ENCODE results near the gene CLSTN1. TPM values are rescaled to one million over a fixed set of nuclear protein-coding genes. Genes with fewer than 3 reads are reported as not detected.
A peak's percentile ranks its signal among the peaks of the same experiment; 100 is the strongest.

Gene CLSTN1
- total and polyA plus RNA-seq, 4 donors, result 3.1 to 13.4 (median 8.8) TPM

DNA sequence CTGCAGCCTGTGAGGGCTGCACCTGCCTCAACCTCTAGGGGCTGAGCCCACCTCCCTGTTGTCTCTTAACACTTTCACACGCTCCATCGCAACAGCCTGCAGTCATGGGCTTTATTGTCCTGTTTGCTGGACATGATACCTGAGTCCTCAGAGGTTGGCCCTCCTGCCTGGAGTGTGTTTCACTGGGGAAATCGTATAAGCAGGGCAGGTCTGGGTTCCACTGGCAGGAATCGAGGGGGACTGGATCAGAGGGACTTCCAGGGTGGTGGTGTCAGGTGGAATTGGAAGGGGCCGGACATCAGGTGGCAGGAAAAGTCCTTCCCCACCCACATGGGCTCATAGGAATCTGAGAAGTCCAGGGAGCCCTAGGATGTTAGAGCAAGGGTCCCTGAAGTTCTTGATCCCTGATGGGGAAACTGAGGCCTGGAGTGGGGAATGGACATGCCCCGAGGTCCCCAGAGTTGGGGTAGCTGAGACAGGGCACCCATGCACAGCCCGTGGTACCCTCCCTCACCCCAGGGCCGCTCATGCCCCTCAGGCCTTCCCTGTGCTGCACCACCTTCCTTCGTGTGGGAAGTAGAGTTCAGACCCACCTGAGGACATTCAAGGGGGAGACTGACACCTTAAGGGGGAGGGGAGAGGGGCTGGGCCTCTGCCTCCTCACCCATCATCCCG is 105.6 kb downstream of the CLSTN1 start:
- WGBS, result 84% methylated on average over 10 of the region's 10 CpGs
- H3K36me3 ChIP-seq (ENCODE audit: control insufficient read depth in 4 of 4, insufficient read depth in 3 of 4, low read depth in 1 of 4, low read length in 3 of 4), result peaks cover 0 to 6% (median 3%) of the 10 kb centered on the region in 4 donors

DNA sequence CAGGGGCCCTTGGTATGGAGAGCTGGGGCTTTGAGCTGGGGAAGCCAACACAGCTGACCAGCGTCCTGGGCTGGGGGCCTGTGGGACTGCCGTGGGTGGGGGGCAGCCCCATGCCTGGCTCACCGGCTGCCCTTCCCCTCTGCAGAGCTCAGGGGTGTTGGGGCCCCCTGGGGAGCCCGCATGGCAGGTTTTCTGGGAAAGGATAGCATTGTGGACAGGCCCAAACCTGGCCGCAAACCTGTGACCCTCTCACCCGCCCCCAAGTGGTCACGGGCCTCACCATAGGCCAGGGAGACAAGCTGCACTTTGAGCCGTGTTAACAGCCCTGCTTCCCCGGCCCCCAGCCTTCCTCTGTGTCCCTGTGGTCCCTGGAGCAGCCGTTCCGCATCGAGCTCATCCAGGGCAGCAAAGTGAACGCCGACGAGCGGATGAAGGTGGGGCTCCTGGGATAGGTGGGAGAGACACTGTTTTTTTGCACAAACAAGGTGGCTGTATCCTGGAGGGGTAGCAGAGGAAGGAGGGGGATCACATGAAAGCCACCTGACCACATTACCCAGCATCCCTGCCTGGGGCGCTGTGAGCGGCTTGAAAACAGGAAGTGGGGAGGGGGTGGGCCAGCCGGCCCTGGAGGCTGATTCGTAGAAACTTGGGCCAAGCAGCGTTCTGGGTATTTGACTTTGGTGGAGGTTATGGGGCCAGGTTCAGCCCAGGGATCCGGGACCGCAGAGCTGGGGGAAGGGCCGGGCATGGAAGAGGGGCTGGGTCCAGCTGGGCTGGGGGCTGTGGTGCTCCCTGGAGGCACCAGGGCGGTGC is 106.4 kb downstream of the CLSTN1 start:
- Histone ChIP-seq H3K4me3 (ENCODE audit: low read depth in 1 of 3, low read length in 3 of 3) (peak overlapping the region in 1 of 3 donors; percentile 1), H3K27ac (ENCODE audit: low read depth in 1 of 2, low read length in 2 of 2) (peak overlapping the region; percentile 1 to 32), H3K9me3 (ENCODE audit: control insufficient read depth in 4 of 4, low read length in 3 of 4) (no peaks in the 10 kb centered on the region), H3K9ac (ENCODE audit: low read depth in 1 of 2, low read length in 2 of 2) (peak overlapping the region in 1 of 2 donors; percentile 7), H3K36me3 (ENCODE audit: control insufficient read depth in 4 of 4, insufficient read depth in 3 of 4, low read depth in 1 of 4, low read length in 3 of 4) (peaks cover 0 to 2% (median under 1%) of the 10 kb centered on the region in 4 donors), H3K27me3 (ENCODE audit: control insufficient read depth in 4 of 4, insufficient read depth in 4 of 4, low read length in 3 of 4) (no peaks in the 10 kb centered on the region), H3K4me1 (ENCODE audit: control insufficient read depth in 4 of 4, insufficient read depth in 4 of 4, low read length in 3 of 4) (peaks cover 0 to 4% (median 1%) of the 10 kb centered on the region in 4 donors)
- 30% methylated on average over 25 of the region's 25 CpGs for WGBS
- DNase-seq (ENCODE audit: low spot score), result peak; percentile 50
- TF ChIP-seq FOXA2 (IDR thresholded peaks at IDR 0.05), result no peak
- TF ChIP-seq, protein P1, sequence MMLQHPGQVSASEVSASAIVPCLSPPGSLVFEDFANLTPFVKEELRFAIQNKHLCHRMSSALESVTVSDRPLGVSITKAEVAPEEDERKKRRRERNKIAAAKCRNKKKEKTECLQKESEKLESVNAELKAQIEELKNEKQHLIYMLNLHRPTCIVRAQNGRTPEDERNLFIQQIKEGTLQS (IDR thresholded peaks at IDR 0.05), result no peak
- TF ChIP-seq, protein P2, sequence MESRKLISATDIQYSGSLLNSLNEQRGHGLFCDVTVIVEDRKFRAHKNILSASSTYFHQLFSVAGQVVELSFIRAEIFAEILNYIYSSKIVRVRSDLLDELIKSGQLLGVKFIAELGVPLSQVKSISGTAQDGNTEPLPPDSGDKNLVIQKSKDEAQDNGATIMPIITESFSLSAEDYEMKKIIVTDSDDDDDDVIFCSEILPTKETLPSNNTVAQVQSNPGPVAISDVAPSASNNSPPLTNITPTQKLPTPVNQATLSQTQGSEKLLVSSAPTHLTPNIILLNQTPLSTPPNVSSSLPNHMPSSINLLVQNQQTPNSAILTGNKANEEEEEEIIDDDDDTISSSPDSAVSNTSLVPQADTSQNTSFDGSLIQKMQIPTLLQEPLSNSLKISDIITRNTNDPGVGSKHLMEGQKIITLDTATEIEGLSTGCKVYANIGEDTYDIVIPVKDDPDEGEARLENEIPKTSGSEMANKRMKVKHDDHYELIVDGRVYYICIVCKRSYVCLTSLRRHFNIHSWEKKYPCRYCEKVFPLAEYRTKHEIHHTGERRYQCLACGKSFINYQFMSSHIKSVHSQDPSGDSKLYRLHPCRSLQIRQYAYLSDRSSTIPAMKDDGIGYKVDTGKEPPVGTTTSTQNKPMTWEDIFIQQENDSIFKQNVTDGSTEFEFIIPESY (IDR thresholded peaks at IDR 0.05), result no peak
- no peak for TF ChIP-seq FOXA1 (IDR thresholded peaks at IDR 0.05)
- TF ChIP-seq EGR1 (IDR thresholded peaks at IDR 0.05; ENCODE audit: low read depth in 2 of 2), result no peak
- TF ChIP-seq HNF4A (conservative IDR thresholded peaks at IDR 0.05), result no peak
- no peak for TF ChIP-seq HNF4G (IDR thresholded peaks at IDR 0.05)
- TF ChIP-seq JUND (IDR thresholded peaks at IDR 0.05), result no peak
- no peak for TF ChIP-seq NR2F2 (IDR thresholded peaks at IDR 0.05)
- TF ChIP-seq SP1 (IDR thresholded peaks at IDR 0.05), result no peak

More for the DNA sequence above, 105.6 kb downstream of the CLSTN1 start:
- DNase-seq (ENCODE audit: low spot score), result no peak
- H3K4me3 ChIP-seq (ENCODE audit: low read depth in 1 of 3, low read length in 3 of 3), result no peak overlapping the region
- peak overlapping the region in 1 of 2 donors; percentile 12 for H3K27ac ChIP-seq (ENCODE audit: low read depth in 1 of 2, low read length in 2 of 2)
- no peaks in the 10 kb centered on the region for H3K9me3 ChIP-seq (ENCODE audit: control insufficient read depth in 4 of 4, low read length in 3 of 4)
- no peak overlapping the region for H3K9ac ChIP-seq (ENCODE audit: low read depth in 1 of 2, low read length in 2 of 2)
- H3K4me1 ChIP-seq (ENCODE audit: control insufficient read depth in 4 of 4, insufficient read depth in 4 of 4, low read length in 3 of 4), result peaks cover 0 to 4% (median 1%) of the 10 kb centered on the region in 4 donors
- no peaks in the 10 kb centered on the region for H3K27me3 ChIP-seq (ENCODE audit: control insufficient read depth in 4 of 4, insufficient read depth in 4 of 4, low read length in 3 of 4)
- no peak for TF ChIP-seq RXRA (IDR thresholded peaks at IDR 0.05)
- TF ChIP-seq, protein P1 (IDR thresholded peaks at IDR 0.05), result no peak
- no peak for TF ChIP-seq GABPA (IDR thresholded peaks at IDR 0.05 in 1 of 2, conservative IDR thresholded peaks at IDR 0.05 in 1 of 2)
- TF ChIP-seq FOXA1 (IDR thresholded peaks at IDR 0.05), result no peak
- no peak for TF ChIP-seq HNF4A (conservative IDR thresholded peaks at IDR 0.05)
- no peak for TF ChIP-seq NR2F2 (IDR thresholded peaks at IDR 0.05)
- TF ChIP-seq, protein P3, sequence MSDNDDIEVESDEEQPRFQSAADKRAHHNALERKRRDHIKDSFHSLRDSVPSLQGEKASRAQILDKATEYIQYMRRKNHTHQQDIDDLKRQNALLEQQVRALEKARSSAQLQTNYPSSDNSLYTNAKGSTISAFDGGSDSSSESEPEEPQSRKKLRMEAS (IDR thresholded peaks at IDR 0.05), result no peak
- TF ChIP-seq FOXA2 (IDR thresholded peaks at IDR 0.05), result no peak
- TF ChIP-seq TAF1 (conservative IDR thresholded peaks at IDR 0.05), result no peak
- TF ChIP-seq, protein P4, sequence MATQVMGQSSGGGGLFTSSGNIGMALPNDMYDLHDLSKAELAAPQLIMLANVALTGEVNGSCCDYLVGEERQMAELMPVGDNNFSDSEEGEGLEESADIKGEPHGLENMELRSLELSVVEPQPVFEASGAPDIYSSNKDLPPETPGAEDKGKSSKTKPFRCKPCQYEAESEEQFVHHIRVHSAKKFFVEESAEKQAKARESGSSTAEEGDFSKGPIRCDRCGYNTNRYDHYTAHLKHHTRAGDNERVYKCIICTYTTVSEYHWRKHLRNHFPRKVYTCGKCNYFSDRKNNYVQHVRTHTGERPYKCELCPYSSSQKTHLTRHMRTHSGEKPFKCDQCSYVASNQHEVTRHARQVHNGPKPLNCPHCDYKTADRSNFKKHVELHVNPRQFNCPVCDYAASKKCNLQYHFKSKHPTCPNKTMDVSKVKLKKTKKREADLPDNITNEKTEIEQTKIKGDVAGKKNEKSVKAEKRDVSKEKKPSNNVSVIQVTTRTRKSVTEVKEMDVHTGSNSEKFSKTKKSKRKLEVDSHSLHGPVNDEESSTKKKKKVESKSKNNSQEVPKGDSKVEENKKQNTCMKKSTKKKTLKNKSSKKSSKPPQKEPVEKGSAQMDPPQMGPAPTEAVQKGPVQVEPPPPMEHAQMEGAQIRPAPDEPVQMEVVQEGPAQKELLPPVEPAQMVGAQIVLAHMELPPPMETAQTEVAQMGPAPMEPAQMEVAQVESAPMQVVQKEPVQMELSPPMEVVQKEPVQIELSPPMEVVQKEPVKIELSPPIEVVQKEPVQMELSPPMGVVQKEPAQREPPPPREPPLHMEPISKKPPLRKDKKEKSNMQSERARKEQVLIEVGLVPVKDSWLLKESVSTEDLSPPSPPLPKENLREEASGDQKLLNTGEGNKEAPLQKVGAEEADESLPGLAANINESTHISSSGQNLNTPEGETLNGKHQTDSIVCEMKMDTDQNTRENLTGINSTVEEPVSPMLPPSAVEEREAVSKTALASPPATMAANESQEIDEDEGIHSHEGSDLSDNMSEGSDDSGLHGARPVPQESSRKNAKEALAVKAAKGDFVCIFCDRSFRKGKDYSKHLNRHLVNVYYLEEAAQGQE (IDR thresholded peaks at IDR 0.05), result no peak
- TF ChIP-seq, protein P2 (IDR thresholded peaks at IDR 0.05), result no peak
- TF ChIP-seq JUND (IDR thresholded peaks at IDR 0.05), result no peak
- no peak for TF ChIP-seq HNF4G (IDR thresholded peaks at IDR 0.05)

Data from liver (tissue), 9 donors.